OCI-LY7 (cell line): ENCODE results near the gene LHPP.

Experiments used
- EZH2phosphoT487 ChIP-seq: fragments of 200-600 bp; sonication (generic); IDR thresholded peaks from 2 replicates; pipeline ENCODE4 v1.6.1; 2018; ENCODE audit warnings: low read depth, borderline replicate concordance, mild to moderate bottlenecking, mixed run types, antibody characterized with exemption, low read length, moderate library complexity, mixed read lengths
- TF ChIP-seq, protein P1 (sequence below): fragments of 200-600 bp; sonication (generic); conservative IDR thresholded peaks from 2 replicates; pipeline ENCODE4 v1.5.1; 2014; ENCODE audit warnings: mild to moderate bottlenecking, antibody characterized with exemption, low read length, moderate library complexity, mixed read lengths

DNA sequence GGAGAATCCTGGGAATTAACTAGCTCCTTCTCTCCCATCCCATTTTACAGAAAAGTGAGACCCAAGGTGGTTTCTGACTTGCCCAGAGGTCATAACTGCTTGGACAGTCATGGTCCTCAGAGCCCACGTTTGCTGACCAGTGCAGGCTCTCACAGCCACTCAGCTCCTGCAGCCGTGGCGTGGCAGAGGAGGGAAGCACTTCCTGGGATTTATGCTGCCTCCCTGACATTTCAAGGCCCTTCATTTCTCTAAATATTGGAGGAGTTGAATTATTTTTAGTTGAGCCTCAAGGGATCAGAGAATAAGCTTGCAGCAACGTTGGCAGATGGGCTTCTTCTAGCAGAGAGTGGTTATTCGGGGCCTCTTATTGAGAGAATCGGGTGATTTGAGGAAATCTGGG is 77.1 kb downstream of the LHPP start:
- TF ChIP-seq, protein P1, sequence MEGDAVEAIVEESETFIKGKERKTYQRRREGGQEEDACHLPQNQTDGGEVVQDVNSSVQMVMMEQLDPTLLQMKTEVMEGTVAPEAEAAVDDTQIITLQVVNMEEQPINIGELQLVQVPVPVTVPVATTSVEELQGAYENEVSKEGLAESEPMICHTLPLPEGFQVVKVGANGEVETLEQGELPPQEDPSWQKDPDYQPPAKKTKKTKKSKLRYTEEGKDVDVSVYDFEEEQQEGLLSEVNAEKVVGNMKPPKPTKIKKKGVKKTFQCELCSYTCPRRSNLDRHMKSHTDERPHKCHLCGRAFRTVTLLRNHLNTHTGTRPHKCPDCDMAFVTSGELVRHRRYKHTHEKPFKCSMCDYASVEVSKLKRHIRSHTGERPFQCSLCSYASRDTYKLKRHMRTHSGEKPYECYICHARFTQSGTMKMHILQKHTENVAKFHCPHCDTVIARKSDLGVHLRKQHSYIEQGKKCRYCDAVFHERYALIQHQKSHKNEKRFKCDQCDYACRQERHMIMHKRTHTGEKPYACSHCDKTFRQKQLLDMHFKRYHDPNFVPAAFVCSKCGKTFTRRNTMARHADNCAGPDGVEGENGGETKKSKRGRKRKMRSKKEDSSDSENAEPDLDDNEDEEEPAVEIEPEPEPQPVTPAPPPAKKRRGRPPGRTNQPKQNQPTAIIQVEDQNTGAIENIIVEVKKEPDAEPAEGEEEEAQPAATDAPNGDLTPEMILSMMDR: no peak
- TF ChIP-seq EZH2phosphoT487: no peak
